Measurements from ENCODE around the gene CIAO2A.
"Not testable (repeated sequence)": the region's sequence is repeated elsewhere in the genome, so short reads cannot be mapped to it uniquely, and the experiment has no call there.

The CIAO2A gene

DNA sequence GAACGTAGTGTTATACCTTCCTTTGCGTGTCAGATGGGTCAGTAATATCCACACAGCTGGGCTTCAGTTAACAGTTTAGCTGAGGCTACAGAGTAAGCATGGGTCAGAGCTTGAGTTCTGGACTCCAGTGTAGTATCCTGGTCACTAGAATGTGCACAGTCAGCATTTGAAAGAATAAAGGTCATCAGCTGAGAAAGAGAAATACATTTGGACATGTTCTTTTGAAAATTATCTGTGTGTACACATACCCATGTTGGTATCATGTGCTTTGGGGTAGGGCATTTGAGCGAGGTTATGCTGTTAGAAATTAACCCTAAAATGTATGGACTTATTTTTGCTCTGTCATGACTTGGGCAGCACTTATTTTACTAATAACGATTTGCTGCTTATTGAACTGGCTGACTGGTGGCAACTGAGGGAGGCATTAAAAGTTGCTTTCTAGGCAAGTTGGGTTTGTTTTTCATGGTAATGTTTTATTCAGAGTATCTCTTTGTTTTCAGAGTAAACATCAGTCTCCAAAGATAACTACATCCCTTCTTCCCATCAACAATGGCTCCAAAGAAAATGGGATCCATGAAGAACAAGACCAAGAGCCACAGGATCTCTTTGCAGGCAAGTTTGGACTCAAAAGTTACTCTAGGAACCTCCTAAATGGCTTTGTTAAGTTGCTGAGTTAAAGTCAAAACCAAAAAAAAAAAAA, 18.6 kb upstream of the CIAO2A start:
- WGBS (ENCODE audit: insufficient coverage), result 83% methylated on average over 2 of the region's 4 CpGs
- ChIA-PET POLR2A (no interaction called here), CTCF (interaction anchor here (2.2 kb wide), 1 partner anchor 10 kb away, joined by 8 read pairs; no protein-coding TSS in a partner anchor)
- Histone ChIP-seq H3K4me1 (ENCODE audit: control extremely low read depth in 1 of 4, control insufficient read depth in 4 of 4, insufficient read depth in 4 of 4, low read length in 3 of 4) (no peaks in the 10 kb centered on the region), H3K27ac (ENCODE audit: insufficient read depth in 1 of 2, low read depth in 1 of 2, low read length in 2 of 2, poor library complexity in 1 of 2, severe bottlenecking in 2 of 2) (no peak overlapping the region), H3K27me3 (replicated peaks in 2 of 5; ENCODE audit: control insufficient read depth in 4 of 5, insufficient read depth in 5 of 5, low read length in 4 of 5) (no peaks in the 10 kb centered on the region), H3K36me3 (ENCODE audit: control insufficient read depth in 4 of 4, insufficient read depth in 4 of 4, low read length in 3 of 4) (peaks cover 11 to 49% (median 29%) of the 10 kb centered on the region in 4 experiments), H3K4me3 (ENCODE audit: control insufficient read depth in 1 of 7, extremely low read depth in 1 of 7, insufficient read depth in 4 of 7, low read depth in 2 of 7, low read length in 6 of 7) (no peak overlapping the region), H3K9me3 (ENCODE audit: control extremely low read depth in 1 of 5, control insufficient read depth in 4 of 5, insufficient read depth in 2 of 5, low read depth in 1 of 5, low read length in 4 of 5) (no peaks in the 10 kb centered on the region)
- no peak for DNase-seq

DNA sequence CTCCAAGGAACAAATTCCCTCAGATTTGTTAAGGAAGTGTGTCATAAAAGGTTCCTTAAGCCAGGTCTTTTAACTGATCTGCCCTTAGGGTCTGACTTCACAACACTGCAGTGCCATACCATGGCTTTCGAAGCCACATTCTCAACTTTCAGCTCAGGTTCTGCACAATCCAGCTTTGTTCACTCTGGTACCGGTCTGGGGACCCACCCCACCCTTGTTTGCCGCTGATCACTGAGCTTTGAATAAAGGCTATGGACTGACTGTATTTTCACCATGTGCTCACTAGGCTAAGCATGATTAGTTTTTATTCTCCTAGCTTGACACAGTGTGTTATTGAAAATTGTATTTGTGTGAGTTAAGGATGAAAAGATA, 18.0 kb upstream of the CIAO2A start:
- Histone ChIP-seq H3K4me3 (ENCODE audit: control insufficient read depth in 1 of 7, extremely low read depth in 1 of 7, insufficient read depth in 4 of 7, low read depth in 2 of 7, low read length in 6 of 7) (no peak overlapping the region), H3K4me1 (ENCODE audit: control extremely low read depth in 1 of 4, control insufficient read depth in 4 of 4, insufficient read depth in 4 of 4, low read length in 3 of 4) (no peaks in the 10 kb centered on the region), H3K27ac (ENCODE audit: insufficient read depth in 1 of 2, low read depth in 1 of 2, low read length in 2 of 2, poor library complexity in 1 of 2, severe bottlenecking in 2 of 2) (no peak overlapping the region), H3K36me3 (ENCODE audit: control insufficient read depth in 4 of 4, insufficient read depth in 4 of 4, low read length in 3 of 4) (peaks cover 7 to 44% (median 25%) of the 10 kb centered on the region in 4 experiments), H3K27me3 (replicated peaks in 2 of 5; ENCODE audit: control insufficient read depth in 4 of 5, insufficient read depth in 5 of 5, low read length in 4 of 5) (no peaks in the 10 kb centered on the region), H3K9me3 (ENCODE audit: control extremely low read depth in 1 of 5, control insufficient read depth in 4 of 5, insufficient read depth in 2 of 5, low read depth in 1 of 5, low read length in 4 of 5) (no peaks in the 10 kb centered on the region)
- POLR2A ChIA-PET, result no interaction called here
- DNase-seq, result no peak
- CTCF ChIA-PET, result interaction anchor here (1.0 to 2.2 kb wide), 3 partner anchors 10 to 17 kb away, joined by 3 to 8 read pairs (median 5); partner anchors contain the start of gene SNX1
- 100% methylated on average over 3 of the region's 3 CpGs for WGBS (ENCODE audit: insufficient coverage)

DNA sequence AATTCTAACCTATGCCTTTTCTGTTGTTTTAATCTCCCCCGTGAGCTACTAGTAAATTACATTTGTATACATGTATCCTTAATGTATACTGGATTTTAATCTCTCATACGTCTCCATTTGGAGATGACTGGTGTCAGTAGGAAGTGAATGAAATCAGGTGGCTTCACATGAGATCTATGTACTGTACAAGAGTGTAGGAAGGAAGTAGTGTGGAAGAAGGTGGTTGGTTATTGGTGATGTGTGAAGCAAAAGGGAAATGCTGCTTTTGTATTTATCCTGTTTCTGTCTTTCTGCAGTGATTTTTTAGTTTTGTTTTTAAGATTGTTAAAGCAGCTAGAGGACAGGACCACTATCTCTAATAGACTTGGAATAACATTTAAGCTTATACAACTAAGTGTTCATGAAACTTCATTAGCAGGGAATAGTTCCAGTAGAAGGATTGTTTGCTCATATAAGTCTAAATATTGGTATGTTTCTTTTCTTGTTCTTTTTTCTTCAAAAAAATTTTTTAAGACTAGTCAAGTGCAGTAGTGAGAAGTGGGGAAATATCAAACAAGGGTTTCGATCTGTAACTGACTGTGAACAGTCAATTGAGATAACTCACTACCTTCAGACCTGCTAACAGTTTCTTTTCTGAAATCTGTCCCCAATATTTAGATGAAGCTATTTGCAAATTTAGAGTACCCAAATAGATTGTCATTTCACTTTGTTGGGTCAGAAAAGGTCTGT, 17.5 kb upstream of the CIAO2A start:
- ChIA-PET CTCF (interaction anchor here (0.9 to 2.2 kb wide), 4 partner anchors 11 to 440 kb away, joined by 3 to 8 read pairs (median 4); partner anchors contain the start of gene SNX1), POLR2A (no interaction called here)
- Histone ChIP-seq H3K27ac (ENCODE audit: insufficient read depth in 1 of 2, low read depth in 1 of 2, low read length in 2 of 2, poor library complexity in 1 of 2, severe bottlenecking in 2 of 2) (no peak overlapping the region), H3K4me1 (ENCODE audit: control extremely low read depth in 1 of 4, control insufficient read depth in 4 of 4, insufficient read depth in 4 of 4, low read length in 3 of 4) (no peaks in the 10 kb centered on the region), H3K27me3 (replicated peaks in 2 of 5; ENCODE audit: control insufficient read depth in 4 of 5, insufficient read depth in 5 of 5, low read length in 4 of 5) (no peaks in the 10 kb centered on the region), H3K4me3 (ENCODE audit: control insufficient read depth in 1 of 7, extremely low read depth in 1 of 7, insufficient read depth in 4 of 7, low read depth in 2 of 7, low read length in 6 of 7) (no peak overlapping the region), H3K9me3 (ENCODE audit: control extremely low read depth in 1 of 5, control insufficient read depth in 4 of 5, insufficient read depth in 2 of 5, low read depth in 1 of 5, low read length in 4 of 5) (no peaks in the 10 kb centered on the region), H3K36me3 (ENCODE audit: control insufficient read depth in 4 of 4, insufficient read depth in 4 of 4, low read length in 3 of 4) (peaks cover 7 to 39% (median 22%) of the 10 kb centered on the region in 4 experiments)
- WGBS (ENCODE audit: insufficient coverage), result 57% methylated on average over 2 of the region's 3 CpGs
- DNase-seq, result peak in 1 of 3 donors; percentile 8

DNA sequence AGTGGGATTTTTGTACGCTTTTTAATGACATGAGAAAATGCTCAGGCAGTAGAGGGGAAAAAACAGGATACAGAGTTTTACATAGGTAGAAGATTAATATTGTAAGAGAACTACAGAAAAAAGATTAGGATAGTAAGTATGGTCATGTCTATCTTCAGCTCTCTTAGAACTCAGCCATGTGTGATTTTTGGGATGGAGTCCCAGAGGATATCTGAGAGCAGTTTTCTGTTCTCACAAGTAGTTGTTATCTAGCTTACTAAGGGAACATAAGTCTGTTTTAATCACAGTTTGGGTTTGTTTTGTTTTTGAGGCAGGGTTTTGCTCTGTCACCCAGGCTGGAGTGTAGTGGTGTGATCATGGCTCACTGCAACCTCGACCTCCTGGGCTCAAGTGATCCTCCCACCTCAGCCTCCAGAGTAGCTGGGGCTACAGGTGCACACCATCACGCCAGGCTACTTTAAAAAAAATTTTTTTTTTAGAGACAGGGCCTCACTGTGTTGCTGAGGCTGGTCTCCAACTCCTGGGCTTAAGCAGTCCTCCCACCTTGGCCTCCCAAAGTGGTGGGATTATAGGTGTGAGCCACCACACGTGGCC, 16.6 kb upstream of the CIAO2A start:
- POLR2A ChIA-PET; H3K4me3 ChIP-seq (ENCODE audit: control insufficient read depth in 1 of 7, extremely low read depth in 1 of 7, insufficient read depth in 4 of 7, low read depth in 2 of 7, low read length in 6 of 7); H3K9me3 ChIP-seq (ENCODE audit: control extremely low read depth in 1 of 5, control insufficient read depth in 4 of 5, insufficient read depth in 2 of 5, low read depth in 1 of 5, low read length in 4 of 5); H3K27me3 ChIP-seq (replicated peaks in 2 of 5; ENCODE audit: control insufficient read depth in 4 of 5, insufficient read depth in 5 of 5, low read length in 4 of 5); DNase-seq; H3K27ac ChIP-seq (ENCODE audit: insufficient read depth in 1 of 2, low read depth in 1 of 2, low read length in 2 of 2, poor library complexity in 1 of 2, severe bottlenecking in 2 of 2); H3K4me1 ChIP-seq (ENCODE audit: control extremely low read depth in 1 of 4, control insufficient read depth in 4 of 4, insufficient read depth in 4 of 4, low read length in 3 of 4): not testable (repeated sequence)
- 85% methylated on average over 3 of the region's 4 CpGs for WGBS (ENCODE audit: insufficient coverage)
- H3K36me3 ChIP-seq (ENCODE audit: control insufficient read depth in 4 of 4, insufficient read depth in 4 of 4, low read length in 3 of 4), result peaks cover 0 to 30% (median 18%) of the 10 kb centered on the region in 4 experiments
- CTCF ChIA-PET, result interaction anchor here (0.9 to 2.2 kb wide), 3 partner anchors 12 to 439 kb away, joined by 3 to 8 read pairs (median 5); no protein-coding TSS in a partner anchor

DNA sequence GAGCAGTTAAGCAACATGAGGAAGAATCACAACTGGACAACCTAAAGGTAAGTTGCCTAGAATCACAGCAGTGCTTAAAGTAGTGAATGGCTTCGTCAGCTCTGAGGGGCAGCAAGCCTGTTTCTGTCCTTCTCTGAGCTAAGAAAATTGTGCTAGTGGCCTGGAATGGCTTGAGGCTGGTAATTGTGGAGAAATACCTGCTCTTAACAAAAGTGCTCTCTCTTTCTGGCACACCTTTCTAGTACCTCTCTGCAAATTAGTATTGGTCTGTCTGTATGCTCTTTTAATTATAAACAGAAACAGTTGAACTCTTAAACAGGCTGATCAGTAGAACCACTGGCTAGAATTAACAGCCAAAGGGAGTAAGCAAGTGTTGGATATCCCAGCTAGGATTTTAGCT, 13.7 kb upstream of the CIAO2A start:
- peaks cover 0 to 6% (median 1%) of the 10 kb centered on the region in 4 experiments for H3K4me1 ChIP-seq (ENCODE audit: control extremely low read depth in 1 of 4, control insufficient read depth in 4 of 4, insufficient read depth in 4 of 4, low read length in 3 of 4)
- WGBS (ENCODE audit: insufficient coverage), result 100% methylated on average over 1 of the region's 1 CpG
- no peaks in the 10 kb centered on the region for H3K27me3 ChIP-seq (replicated peaks in 2 of 5; ENCODE audit: control insufficient read depth in 4 of 5, insufficient read depth in 5 of 5, low read length in 4 of 5)
- no peak for DNase-seq
- ChIA-PET POLR2A (no interaction called here), CTCF (interaction anchor here (0.6 kb wide), 1 partner anchor 241 kb away, joined by 4 read pairs; no protein-coding TSS in a partner anchor)
- no peaks in the 10 kb centered on the region for H3K9me3 ChIP-seq (ENCODE audit: control extremely low read depth in 1 of 5, control insufficient read depth in 4 of 5, insufficient read depth in 2 of 5, low read depth in 1 of 5, low read length in 4 of 5)
- peaks cover 0 to 4% (median 2%) of the 10 kb centered on the region in 4 experiments for H3K36me3 ChIP-seq (ENCODE audit: control insufficient read depth in 4 of 4, insufficient read depth in 4 of 4, low read length in 3 of 4)
- no peak overlapping the region for H3K4me3 ChIP-seq (ENCODE audit: control insufficient read depth in 1 of 7, extremely low read depth in 1 of 7, insufficient read depth in 4 of 7, low read depth in 2 of 7, low read length in 6 of 7)
- H3K27ac ChIP-seq (ENCODE audit: insufficient read depth in 1 of 2, low read depth in 1 of 2, low read length in 2 of 2, poor library complexity in 1 of 2, severe bottlenecking in 2 of 2), result no peak overlapping the region

DNA sequence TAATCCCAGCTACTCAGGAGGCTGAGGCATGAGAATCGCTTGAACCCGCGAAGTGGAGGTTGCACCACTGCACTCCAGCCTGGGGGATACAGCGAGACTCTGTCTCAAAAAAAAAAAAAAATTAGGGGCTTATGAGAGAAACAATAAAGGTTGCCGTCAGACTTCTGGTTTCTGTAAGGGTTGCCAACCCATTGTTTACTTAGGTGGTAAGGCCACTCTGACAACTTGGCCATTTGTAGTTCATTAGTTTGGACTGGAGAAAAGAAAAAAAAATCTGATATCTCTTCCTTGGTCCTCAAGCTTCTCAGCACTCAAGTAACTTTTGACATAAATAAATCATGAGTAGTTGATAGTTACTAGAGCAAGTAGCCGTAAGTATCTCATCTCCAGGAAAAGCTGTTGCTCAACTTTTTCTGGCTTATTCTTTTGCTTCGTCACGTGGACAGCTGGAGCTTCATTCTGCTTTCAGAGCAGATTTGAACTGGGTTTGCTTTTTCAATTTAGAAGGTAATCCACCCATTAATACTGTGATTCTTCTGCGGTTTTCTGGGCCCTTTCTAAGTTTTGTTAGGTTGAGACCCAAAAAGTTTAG, 11.6 kb upstream of the CIAO2A start:
- 77% methylated on average over 7 of the region's 9 CpGs for WGBS (ENCODE audit: insufficient coverage)
- CTCF ChIA-PET, result interaction anchor here (2.4 kb wide), 1 partner anchor 48 kb away, joined by 7 read pairs; no protein-coding TSS in a partner anchor
- Histone ChIP-seq H3K27ac (ENCODE audit: insufficient read depth in 1 of 2, low read depth in 1 of 2, low read length in 2 of 2, poor library complexity in 1 of 2, severe bottlenecking in 2 of 2) (peak overlapping the region in 1 of 2 experiments; percentile 31), H3K4me1 (ENCODE audit: control extremely low read depth in 1 of 4, control insufficient read depth in 4 of 4, insufficient read depth in 4 of 4, low read length in 3 of 4) (peaks cover 2 to 10% (median 9%) of the 10 kb centered on the region in 4 experiments), H3K27me3 (replicated peaks in 2 of 5; ENCODE audit: control insufficient read depth in 4 of 5, insufficient read depth in 5 of 5, low read length in 4 of 5) (no peaks in the 10 kb centered on the region), H3K4me3 (ENCODE audit: control insufficient read depth in 1 of 7, extremely low read depth in 1 of 7, insufficient read depth in 4 of 7, low read depth in 2 of 7, low read length in 6 of 7) (no peak overlapping the region), H3K9me3 (ENCODE audit: control extremely low read depth in 1 of 5, control insufficient read depth in 4 of 5, insufficient read depth in 2 of 5, low read depth in 1 of 5, low read length in 4 of 5) (no peaks in the 10 kb centered on the region), H3K36me3 (ENCODE audit: control insufficient read depth in 4 of 4, insufficient read depth in 4 of 4, low read length in 3 of 4) (peaks cover 0 to 2% (median 0%) of the 10 kb centered on the region in 4 experiments)
- POLR2A ChIA-PET, result no interaction called here
- peak in 2 of 3 donors; percentile 48 to 49 for DNase-seq
